Fibroblast of skin of abdomen (primary cell): ENCODE data around the gene ADM2.

Experiments
- DNase-seq: peaks from one replicate; pipeline ENCODE4 v3.0.0-alpha.2; 2013

ADM2 gene

DNA sequence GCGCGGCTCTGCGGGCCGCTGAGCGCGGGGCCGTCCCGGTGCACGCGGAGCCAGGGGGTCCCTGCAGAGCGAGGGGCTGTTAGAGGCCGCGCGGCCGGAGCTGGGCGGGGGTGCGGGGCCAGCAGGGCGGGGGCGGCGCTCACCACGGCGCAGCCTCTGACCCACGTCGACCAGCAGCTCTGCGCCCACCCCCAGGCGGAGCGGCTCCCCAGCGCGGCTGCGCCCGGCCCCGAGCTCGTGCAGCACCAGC lies 44.4 kb downstream of the ADM2 start:
- DNase-seq = no peak

DNA sequence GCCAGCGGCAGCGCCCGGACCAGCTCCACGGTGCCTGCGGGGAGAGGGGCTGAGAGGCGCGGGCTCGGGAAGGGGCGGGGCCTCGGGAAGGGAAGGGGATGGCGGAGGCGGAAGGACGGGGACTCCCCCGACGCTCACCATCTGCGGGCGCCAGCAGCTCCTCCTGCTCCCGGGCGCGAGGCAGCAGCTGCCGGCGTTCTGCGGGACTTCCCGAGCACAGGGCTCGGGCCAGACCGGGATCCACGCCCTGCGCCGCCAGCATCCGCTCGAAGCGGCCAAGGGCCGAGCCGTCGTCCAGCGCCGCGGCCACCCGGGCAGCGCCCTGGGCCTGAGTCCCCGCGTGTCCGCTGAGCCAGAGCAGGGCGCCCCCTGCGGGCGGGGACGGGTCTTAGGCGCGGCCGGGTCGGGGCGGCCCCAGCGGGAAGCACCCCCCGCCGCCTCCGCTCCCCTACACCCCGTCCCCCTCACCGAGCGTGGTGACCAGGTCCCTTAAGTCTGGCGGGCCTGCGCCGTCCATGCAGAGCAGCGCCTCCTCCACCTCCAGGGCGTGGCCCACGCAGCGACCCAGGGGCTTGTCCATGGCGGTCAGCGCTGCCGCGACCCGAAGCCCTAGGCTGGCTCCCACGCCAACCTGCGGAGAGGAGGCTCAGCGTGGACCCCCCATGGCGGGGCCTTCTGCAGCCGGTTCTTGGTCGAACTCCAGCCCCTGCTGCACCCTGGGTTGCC lies 44.9 kb downstream of the ADM2 start:
- DNase-seq = peak; percentile 81

DNA sequence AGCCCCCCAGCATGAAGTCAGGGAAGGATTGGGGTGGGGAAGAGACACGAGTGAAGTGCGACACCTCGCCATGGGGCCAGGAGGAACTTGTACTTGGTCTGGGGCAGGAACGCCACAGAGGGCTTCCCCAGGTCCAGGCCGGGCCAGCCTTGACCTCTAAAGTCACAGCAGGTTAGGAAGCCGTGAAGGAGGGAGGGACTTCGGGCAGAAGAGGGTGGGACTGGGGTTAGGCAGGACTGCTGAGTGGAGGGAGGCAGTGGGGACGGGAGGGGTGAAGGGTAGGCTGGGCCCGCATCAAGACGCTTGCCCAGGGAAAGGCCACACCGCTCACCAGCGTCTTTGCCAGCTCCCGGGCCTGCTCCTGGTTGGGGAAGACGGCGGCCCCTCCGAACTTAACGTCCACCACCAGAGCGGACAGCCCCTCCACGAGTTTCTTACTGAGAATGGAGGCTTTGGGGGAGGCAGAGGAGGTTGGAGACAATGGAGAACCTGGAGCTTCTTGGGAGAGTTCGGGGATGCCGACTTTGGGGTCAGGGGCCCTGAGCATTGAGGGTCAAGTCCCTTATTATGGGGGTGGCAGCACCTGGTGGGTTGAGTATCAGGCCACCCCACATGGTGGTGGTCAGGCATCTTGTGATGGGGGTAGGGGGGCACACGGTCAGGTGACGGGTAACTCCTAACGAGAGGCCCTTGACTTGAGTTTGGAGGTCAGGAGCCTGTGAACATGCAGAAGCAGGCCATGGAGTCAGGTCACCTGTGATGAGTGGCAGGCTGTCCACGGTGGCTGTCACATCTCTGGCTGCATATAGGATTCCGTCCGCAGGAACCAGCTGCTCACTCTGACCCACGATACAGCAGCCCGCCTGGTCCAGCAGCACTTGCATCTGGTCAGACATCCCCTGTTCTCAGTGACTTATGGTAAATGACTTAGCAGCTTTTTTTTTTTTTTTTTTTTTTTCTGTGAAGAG lies 45.8 kb downstream of the ADM2 start:
- no peak for DNase-seq

DNA sequence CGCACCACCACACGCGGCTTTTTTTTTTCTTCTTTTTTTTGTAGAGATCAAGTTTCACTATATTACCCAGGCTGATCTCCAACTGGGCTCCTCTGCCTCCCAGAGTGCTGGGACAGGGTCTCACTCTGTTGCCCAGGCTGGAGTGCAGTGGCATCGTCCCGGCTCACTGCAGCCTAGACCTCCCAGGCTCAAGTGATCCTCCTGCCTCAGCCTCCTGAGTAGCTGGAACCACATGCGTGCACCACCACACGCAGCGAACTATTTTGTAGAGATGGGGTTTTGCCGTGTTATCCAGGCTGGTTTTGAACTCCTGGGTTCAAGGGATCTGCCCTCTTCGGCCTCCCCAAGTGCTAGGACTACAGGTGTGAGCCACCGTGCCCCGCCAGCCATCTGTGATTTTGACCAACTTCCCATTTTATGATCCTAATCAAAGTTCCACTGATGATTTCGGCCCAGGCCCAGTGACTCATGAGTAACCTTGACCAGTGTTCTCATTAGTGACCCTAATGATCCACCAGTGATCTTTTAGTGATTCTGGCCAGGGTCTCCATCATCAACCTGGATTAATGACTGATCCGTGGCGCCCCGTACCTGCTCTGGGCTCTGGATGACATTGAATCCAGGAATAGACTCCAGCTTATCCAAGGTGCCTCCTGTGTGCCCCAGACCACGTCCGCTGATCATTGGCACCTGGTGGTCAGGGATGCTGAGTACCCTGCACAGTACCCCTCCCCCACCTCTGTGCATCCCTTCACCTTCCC lies 46.8 kb downstream of the ADM2 start:
- DNase-seq = no peak

DNA sequence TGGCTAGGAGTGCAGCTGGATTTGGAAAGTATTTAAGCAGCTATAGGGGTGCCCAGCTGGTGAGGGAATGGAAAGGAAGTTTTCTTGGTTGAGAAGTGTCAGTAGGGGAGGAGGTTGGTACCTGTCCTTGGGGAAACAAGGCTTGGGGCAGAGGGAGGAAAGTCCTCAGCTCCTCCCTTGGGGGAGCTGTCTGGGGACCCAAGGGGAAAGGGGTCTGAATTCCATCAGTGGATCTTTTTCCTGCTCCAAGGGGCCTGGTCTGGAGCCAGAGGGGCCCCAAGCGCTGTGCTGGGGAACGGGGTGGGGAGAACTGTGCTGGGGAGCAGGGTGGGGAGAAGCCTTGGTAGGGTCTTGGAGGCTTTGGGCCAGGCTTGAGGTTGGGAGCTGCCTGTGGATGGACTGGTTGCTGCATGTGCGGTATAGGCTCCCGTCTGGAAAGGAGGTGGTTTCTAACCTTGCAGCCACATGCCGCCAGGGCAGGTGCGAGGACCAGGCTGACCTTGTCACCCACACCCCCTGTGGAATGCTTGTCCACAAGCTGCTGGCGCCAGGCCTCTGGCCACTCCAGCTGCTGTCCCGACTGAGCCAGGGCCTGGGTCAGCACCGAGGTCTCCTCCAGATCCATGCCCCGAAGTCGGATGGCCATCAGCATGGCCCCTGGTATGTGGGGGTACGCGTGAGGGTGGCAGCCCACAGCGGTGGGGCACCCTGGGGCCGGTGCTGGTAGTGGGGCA lies 47.5 kb downstream of the ADM2 start:
- DNase-seq = no peak

DNA sequence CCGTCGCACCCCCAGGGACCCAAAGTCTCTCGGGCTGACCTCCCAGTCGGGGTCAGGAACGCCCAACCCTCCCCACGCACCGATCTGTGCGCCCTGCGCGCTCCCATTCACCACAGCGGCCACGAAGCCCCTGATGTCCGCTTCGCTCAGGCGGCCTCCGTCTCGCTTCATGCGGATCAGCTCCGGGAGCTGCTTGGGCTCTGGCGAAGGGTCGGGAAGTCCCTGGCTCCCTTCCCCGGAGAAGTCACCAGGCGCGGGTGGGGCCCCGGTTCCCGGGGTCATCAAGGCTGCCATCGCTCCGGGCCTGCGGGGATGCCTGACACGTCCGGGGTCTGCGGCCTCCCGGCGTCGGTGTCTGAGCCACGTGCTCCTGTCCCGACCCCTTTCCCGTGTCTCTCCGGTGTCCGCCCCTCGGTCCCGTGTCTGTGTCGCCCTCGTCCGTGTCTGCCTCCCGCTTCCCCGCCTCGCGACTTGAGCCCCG lies 48.1 kb downstream of the ADM2 start:
- DNase-seq = no peak

DNA sequence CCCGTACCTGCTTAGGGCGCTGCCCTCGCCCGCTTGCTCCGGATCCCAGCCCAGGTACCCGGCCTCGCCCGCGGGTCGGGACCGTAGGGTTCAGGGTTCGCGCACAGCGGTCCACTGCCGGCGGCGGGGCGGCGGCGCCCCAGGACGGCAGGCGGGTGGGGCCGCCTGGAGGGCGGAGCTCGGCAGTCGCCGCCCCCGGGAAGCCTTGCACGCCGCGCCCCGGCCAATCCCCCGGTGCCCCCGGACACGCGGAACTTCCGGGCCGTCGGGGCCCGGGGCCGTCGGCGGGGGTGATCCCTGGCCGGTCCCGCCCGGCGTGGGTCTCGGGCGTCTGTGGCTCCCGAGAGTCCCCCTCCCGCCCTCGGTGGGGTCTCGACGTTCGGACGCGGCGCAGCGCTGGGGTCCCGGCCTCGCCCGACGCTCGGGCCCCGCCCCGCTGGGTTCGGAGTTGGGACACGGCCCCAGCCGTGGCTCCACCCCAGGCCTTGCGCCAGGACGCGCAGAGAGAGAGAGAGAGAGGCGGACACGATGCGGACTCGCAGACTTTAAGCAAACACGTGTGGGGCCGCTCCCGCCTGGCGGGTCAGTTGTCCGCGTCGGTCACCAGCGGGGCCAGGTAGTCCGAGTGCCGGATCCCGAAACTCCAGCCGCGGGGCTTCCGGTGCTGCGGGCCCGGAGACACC lies 48.7 kb downstream of the ADM2 start, which contains the start of gene TYMP:
TSS of gene TYMP (minus strand) at position 116 of the 683 bp plus-strand sequence. CDS start 303 bp downstream, outside the sequence.
- DNase-seq = peak; percentile 65

DNA sequence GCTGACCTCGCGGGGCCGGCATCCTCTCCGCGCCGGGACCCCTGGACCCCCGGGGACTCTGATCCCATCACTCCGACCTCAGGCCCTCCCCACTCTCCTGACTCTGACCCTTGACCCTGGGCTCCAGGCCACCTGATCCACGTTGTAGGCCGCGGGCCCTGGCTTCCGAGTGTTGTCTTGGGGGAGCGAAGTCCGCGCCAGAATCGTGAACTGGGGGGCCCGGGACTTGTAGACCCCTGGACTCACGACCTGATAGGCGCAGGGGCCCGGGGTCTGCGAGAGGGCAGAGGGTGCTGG lies 49.2 kb downstream of the ADM2 start:
- DNase-seq = no peak

DNA sequence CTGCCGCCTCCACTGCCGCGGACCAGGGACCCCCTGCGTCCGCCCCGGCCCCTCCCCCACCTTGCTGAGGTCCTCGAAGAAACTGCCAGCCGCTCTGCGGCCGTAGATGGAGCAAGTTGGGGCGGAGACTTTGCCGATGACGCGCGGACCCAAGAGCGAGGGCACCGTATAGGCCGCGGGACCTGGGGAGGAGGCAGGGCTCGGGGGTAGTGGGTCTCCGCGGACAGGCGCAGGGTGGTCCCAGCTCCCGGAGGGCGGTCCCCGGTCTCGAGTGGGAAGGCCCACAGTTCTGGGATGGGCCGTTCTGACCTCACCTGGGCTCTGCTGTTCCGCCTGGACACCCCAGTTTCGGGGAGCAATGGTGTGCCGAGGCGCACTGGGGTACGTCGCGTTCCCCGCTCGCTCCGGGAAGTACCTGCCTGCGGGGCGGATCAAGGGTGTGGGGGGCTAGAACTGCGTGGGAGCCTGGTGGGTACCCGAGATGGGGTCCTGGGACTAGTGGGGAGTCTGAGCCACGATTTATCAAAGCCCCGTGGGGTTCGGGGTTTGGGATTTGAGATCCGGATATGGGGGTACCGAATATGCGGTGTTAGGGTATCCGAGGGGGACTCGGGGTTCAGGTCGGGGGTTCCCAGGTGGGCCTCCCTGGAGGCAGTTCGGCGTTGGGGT lies 49.7 kb downstream of the ADM2 start:
- peak; percentile 74 for DNase-seq

DNA sequence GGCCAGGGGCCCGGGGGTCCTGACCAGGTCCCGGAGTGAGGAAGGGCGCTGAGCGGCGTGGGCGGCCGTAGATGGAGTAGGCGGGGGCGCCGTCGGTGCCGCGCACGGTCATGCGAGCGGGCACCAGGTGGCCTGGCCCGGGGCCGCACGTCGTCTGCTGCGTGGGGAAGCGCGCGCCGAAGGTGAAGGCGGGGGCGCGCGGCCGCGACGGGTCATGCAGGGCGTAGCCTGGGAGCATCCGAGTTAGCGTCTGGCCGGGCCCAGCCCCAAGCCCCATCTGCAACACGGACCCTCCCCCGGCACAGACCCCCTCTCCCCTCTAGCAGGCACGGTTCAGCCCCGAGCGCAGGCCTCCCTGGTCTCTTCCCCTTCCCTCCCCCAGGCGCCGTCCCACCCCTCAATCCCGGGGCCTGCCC lies 50.2 kb downstream of the ADM2 start:
- no peak for DNase-seq

DNA sequence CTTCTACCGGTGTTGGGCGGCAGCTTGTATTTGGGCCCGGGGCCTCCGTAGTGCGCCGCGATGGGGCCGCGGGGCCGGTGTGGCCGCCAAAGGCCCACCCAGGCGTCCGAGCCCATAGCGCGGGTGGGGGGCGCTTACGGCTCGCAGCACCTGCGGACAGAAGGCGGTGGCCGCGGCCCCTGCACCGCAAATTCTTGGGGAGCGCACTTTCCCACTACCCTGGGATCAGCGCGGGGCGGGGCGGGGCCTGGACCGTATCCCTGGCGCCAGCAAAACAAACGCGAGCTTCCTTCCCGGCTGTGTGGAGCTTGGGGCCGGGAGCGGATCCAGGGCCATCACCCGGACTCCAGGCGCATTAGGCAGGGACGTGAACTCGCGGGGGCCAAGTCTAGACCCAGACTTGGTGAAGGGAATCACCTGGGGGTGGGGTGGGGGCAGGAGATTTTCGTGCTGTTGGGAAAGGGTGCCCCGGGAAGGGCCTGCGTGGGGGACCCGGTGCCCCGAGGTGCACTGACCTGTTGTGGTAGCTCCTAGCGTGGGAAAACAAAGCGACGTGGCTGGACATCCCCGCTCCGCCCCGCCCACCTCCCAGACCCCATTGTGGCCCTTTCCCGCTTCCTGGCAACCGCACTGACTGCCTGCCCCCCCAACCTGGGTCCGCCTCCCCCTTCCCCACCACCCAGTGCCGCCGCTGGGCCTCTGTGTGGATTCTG lies 50.8 kb downstream of the ADM2 start:
- DNase-seq = peak; percentile 47

DNA sequence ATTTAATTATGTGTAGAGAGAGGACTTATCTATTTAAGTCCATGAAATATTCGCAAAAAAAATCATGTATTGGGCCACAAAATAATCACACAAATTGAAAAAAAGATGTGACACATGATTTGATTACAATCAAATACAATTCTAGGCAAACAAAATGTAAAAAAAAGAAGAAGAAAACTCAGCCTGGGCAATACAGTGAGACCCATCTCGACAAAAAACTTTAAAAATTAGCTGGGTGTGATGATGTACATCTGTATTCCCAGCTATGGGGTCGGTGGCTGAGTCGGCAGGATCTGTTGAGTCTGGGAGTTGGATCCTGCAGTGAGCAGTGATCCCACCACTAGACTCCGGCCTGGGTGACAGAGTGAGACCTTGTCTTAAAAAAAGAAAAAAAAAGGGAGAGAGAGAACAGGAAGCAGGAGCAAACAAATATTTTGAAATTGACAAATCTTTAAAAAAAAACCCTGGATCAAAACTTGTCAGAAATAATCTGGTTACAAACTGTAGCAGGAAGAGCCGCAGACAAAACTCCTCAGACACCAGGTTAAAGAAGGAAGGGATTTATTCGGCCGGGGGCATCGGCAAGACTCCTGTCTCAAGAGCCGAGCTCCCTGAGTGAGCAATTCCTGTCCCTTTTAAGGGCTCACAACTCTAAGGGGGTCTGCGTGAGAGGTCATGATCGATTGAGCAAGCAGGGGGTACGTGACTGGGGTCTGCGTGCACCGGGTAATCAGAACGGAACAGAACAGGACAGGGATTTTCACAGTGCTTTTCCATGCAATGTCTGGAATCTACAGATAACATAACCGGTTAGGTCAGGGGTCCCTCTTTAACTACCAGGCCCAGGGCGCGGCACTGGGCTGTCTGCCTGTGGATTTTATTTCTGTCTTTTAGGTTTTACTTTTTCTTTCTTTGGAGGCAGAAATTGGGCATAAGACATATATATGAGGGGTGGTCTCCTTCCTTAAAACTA lies 51.8 kb downstream of the ADM2 start:
- no peak for DNase-seq

DNA sequence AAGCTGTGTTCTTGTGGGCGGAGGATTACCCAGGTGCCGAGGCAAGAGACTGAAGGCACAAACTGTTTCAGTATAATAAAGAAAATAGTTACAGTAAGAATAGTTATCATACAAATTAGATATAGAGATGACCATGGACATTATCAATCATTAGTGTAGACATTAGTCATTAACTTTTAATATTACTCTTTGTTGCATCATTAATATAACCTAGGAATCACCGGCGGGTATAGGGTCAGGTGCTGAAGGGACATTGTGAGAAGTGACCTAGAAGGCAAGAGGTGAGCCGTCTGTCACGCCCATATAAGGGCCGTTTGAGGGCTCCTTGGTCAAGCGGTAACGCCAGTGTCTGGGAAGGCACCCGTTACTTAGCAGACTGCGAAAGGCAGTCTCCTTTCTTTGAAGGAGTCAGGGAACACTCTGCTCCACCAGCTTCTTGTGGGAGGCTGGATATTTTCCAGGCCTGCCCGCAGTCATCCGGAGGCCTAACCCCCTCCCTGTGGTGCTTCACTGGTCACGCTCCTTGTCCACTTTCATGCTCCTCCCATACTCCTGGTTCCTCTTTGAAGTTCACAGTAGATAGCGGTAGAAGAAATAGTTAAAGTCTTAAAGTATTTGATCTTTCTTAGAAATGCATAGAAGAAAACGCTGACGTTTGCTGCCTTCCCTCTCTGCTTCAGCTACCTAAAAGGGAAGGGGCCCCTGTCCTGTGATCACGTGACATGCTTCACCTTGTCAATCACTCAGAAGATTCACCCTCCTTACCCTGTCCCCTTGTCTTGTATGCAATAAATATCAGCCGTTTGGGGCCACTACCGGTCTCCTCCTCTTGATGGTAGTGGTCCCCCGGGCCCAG lies 52.7 kb downstream of the ADM2 start:
- peak; percentile 56 for DNase-seq

DNA sequence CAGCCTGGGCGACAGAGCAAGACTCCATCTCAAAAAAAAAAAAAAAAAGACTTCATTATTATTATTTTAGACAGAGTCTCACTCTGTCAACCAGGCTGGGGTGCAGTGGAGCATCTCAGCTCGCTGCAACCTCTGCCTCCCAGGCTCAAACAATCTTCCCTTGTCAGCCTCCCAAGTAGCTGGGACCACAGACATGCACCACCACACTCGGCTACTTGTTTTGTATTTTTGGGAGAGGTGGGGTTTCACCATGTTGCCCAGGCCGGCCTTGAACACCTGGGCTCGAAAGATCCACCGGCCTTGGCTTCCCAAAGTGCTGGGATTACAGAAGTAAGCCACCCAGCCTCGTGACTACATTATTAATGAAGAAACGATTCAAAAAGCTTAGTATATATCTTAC lies 53.8 kb downstream of the ADM2 start:
- DNase-seq = no peak
